ENCODE measurements around the gene CDC37. TPM values are rescaled to one million over a fixed set of nuclear protein-coding genes. Genes with fewer than 3 reads are reported as not detected.
"Not testable (repeated sequence)": the region's sequence is repeated elsewhere in the genome, so short reads cannot be mapped to it uniquely, and the experiment has no call there.

The CDC37 gene
- total RNA-seq, 1 donor from 2014 or later, result 138 TPM

DNA sequence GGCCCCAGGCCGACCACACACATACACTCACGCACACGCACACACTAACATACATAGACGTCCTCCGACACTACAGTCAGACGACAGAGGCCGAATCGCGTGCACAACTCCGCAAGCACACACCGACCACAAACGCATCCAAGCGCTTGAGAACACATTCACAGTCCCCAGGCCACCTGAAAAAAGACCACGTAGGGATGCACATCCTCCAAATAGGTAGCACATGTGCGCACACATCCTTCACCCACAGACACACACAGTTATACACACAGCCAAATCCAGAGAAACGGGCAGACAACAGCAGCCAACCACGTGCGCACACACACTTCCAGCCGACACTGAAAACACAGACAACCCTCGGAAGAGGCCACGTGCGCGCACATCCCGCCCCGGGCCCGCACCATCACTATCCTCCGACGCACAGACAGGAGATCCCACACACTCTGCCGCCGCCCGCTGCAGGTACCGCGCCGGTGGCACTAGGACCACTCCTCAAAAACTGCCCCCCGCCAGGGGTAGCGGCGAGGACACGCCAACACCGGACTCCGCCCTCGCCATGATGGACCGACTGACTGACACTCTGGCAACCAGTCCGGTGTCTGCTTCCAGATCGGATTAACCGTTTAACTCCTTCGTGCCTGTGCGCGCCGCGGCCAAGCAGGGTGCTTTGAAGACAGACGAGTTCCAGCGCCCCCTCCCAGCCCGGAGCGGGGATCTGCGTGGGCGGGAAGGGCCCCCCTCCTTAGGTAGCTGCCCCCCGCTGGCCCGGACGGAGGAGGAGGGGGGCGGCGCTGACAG lies 16.5 kb upstream of the CDC37 start:
- DNase-seq, result no peak

DNA sequence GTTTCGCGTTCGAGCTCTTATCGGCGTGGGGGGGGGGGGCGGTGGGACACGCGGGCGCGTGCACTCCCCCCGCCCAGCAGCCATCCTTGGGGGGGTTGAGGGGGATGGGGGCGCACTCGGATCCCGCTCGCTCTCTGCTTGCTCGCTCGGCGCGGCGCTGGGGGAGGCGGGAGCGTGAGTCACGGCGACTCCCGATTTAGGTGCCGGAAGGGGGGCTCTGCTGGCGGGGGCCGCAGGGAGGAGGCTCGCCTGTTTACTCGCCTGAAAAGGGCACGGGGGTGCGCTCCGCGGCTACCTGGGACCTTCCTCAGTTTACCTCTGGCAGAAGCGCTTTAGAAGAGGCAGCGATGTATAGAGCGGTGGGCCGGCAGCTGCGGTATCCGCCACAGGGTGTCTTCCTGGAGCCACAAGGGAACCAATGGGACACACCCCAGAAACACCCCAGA lies 15.9 kb upstream of the CDC37 start:
- DNase-seq, result no peak

DNA sequence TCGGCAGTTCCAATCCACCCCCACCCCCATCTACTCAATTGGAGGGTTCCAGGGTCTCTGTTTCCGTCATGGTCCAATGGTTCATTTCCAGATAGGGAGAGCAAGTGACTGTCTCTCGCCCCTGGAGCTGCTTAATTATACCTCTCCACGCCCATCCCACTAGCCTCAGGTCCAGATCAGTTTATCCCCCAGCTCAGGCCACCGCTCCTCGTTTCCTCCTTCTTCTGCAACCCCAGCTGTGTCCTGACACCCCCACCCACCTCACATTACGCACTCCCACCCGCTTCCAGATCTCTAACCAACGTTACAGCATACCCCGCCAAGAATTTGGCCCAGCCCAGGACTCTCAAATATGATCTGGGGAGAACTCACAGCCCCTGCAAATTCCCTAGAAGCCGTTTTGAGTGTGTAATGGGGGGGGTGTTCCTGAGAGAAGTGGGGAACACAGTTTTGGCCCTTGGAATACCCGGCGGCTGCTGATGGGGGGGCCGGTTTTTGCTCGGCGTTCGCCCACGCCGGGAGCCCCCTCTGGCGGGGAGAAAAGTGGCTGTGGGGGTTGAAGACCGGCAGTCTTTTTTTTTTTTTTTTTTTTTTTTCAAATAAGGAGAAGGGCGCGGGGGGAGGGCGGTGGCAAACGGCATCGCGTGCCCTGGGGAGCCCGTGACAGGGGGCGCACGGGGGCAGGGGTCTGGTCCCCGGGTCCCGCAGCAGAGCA lies 15.3 kb upstream of the CDC37 start:
- DNase-seq, result no peak

DNA sequence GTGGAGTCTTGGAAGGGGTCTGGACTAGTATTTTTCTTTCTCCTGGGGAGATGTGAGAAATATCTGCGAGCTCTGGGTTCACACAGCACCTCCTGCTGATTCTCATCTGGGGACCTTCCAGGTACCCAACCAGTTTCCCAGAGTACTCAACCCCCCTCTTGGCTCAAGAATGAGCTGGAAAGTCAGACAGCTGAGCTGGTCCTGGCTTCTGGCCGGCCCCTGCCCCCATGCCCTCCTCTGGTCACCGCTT lies 14.8 kb upstream of the CDC37 start:
- no peak for DNase-seq

DNA sequence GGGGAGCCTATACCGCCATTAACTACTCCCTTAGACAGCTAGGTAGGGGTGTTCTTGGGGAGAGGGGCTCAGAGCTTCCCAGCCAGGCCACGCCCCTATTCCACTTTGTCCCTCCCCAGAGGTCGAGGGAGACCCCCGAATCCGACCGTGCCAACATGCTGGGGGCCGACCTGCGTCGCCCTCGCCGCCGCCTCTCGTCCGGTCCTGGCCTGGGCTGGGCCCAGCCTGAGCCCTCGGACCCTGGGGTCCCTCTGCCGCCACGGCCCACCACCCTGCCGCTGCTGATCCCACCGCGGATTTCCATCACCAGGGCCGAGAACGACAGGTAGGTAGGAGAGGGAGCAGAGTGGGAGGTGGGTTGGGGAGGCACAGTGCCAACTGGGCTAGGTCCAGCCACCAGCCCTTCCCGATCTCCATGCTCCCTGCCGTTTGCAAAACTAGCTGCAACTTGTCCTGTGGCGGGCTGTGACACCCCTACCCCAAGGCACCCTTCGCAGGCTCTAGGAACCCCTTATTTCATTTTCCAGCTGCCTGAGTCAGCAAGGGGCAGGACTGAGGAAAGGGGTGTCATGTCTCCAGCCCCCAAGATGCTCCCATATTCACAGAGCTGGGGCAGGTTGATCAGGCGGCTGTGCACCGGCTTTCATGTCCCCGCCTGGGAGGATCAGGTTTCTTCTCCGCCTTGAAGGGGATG lies 14.3 kb upstream of the CDC37 start:
- DNase-seq, result no peak

DNA sequence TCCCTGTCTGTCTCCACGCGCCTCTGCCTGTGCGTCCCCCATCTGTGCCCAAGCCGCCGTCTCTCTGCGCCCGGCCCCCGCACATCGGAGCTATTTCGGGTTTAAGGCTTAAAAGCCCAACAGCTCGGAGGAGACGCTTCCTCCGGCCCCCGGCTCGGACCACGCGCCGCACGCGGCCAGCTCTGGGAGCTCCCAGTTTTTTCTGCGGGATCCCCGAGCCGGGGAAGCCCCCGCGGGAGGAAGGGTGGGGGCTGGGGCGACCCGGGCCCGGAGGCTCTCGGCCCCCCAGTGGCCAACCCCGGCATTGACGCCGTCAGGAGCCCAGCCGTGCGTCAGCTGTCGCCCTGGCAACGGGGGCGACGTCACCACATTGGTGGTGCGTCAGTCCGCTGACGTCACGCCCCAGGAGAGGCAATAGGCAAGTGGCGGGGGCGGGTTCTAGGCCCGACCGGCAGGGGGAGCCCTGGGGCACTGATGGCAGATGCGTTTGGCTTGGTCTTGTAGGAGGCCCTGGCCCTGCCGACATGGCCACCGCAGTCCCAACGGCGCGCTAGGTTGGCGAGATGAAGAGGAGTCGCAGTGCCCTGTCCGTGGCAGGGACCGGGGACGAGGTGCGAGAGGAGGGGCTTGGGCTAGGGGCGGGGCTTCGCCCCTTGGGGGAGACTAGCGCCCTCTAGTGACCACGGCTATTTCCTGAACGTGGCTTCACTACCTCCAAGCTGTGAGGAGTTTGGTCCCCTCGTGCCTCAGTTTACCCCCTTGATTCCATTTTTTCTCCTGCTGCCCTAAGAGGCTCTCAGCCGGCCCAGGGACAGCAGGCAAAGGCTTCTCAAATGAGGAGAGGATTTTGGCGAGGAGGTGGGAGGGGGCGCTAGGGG lies 13.3 kb upstream of the CDC37 start:
- peak; percentile 82 for DNase-seq

DNA sequence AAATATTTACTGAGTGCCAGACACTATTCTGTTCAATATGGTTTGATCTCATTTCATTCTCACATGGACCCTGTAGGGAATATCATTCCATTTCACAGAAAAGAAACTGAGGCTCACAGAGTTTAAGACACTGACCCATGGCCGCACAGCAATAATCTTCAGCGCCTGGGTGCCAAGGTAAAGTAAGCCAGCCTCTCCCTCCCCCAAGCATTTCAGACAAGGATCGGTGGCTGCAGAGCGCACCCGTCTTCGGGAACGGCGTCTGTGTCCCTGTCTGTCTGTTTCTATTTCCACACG lies 12.7 kb upstream of the CDC37 start:
- DNase-seq, result no peak

DNA sequence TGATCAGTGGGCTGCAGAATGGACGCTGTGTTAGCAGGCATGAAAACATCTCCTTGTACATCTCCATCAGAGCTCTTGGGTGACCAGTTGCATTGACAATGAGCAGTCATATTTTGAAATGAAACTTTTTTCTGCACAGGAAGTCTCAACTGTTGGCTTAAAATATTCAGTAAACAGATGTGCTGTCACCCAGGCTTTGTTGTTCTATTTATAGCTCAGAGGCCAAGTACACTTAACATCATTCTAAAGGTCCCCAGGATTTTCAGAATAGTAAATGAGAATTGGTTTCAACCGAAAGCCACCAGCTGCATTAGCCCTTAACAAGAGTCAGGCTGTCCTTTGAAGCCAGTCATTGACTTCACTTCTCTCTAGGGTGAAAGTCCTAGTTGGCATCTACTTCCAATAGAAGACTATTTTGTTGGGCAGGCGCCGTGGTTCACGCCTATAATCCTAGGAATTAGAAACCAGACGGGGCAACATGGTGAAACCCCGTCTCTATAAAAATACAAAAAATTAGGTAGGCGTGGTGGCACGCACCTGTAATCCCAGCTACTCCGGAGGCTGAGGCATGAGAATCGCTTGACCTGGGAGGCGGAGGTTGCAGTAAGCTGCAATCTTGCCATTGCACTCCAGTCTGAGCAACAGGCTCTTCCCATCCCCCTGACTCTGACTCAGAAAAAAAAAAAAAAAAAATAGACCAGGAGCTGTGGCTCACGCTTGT lies 9.1 kb upstream of the CDC37 start:
- no peak for DNase-seq

DNA sequence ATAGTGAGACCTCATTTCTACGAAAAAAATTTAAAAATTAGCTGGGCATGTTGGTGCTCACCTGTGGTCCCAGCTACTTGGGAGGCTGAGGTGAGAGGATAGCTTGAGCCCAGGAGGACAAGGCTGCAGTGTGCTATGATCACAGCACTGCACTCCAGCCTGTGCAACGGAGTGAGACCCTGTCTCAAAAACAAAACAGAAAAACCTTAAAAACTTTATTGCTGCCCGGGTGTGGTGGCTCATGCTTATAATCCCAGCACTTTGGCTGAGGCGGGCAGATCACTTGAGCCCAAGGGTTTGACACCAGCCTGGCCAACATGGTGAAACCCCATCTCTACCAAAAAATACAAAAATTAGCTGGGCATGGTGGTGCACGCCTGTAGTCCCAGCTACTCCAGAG lies 7.9 kb upstream of the CDC37 start:
- not testable (repeated sequence) for DNase-seq

DNA sequence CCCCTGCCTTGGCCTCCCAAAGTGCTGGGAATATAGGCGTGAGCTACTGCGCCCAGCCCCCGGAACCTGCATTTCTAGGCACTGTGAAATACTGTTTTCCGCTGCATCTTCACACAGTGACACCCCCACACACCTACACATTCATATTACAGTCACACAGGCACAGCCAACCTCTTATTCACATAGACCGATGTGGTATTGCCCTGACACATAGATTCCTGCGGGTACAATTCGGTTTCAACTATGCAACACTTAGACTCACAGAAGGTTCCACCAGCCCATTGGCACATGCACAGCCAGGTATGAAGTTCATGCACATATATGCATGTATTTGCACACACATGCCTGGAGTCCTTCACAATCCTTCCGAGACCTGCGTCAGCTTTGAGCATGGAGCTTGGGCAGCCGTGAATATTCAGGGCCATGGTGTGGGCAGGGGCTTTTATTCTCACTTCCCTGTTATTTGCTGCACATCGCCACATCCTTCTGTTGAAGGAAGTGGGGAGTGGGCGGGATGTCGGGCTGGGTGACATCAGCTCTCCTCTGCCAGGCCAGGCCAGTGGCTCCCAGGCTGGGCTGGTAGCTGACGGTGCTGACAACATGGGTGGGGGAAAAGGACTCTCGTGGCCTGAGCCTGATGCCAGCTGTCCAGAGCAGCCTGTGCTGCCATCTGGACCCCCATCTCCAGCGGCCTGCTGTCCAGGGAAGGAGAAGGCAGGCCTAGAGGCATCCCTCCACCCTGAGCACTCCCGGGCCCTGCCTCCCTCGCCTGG lies 5.4 kb upstream of the CDC37 start:
- DNase-seq, result no peak

DNA sequence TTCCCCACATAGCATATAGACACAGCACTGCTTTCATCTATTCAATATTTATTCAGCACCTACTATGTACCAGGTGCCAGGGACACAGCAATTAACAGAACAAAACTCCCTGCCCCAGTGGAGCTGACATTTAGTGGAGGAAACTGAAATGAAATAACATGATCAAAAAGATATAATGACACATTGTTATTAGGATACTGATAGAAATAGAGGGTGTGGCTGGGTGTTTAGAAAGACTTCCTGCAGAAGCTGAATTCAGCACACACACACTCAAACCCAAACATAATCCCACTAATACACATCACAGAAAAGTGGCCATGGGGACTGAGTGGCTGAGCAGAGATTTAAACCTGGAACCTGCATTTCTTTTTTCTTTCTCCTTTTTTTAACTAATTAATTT lies 3.8 kb upstream of the CDC37 start:
- DNase-seq, result no peak

DNA sequence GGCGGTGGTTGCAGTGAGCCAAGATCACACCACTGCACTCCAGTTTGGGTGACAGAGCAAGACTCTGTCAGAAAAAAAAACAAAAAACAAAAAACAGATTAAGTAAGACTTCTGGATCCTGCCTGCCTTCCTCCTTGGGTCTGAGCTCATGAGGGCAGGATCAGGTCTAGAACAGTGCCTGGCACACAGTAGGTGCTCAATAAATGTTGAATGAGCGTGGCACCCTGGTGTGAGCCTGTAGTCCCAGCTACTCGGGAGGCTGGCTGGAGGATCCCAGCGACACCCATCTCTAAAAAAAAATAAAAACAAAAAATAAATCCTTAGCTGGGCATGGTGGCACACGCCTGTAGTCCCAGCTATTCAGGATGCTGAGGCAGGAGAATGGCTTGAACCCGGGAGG lies 2.8 kb upstream of the CDC37 start:
- DNase-seq, result no peak

DNA sequence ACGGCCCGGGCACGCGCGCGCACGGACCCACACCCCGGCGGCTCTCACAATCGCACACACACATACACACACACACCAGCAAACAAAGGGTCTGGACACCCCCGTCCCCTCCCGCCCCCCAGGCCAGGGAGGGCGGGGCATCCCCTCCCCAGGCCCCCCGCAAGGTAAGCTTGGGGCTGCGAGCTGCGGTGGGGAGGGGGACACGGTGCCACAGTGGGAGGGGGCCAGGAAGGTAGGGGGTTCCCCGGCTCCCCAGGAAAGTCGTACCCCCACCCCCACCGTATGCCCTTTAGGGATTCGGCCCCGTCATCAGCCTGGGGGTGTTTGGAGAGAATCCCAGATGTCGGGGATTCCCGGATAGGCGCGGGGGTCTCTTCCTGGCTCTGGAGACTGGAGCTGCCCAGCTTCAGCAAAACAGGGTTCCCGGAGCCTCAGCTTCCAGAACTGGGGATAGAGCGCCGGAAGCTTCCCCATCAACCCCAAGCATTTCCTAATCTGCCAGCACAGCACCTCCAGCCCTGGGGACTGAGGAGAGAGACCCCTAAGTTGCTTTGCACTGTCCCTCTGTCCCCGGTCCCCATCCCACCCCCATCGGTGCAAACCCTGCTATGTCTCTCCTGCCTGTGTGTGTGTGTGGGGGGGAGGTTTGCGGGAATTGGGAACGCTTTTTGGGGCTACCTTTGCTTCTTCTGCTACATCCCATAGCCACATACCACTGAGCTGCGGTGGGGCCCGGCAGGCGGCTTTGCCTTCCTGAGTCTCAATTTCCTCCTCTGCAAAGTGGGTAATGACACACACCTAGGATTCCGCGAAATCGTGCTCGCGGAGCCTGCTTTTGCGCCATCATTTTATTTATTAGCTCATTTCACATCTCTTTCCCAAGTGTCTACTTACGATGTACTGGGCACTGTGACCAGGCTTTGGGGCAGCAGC lies 1.8 kb upstream of the CDC37 start:
- DNase-seq, result no peak

DNA sequence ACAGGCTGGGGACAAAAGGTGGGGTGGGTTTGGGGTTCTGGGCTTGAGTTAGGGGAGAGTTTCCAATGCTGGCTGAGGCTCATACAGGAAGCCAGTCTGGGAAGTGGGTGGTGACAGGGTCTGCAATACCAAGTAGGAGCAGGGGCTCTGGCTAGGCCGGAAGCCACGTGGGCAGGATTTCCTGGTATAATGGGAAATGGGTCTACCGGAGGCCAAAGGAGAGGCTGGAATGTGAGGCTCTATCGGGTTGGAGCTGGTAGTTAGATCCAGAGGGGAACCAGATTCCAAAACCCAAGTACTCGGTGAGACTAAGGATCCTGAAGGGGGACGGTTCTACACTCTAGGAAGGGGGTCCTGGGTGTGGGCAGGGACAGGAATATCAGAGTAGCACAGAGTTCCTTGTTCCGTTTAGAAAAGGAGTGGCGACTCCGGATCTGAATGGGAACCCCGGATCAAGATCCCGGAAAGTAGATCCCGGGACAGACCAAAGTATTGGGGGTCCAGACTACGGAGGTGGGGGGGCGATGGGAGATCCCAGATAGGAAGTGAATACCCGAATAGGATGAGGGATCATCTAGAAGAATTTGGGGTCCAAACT lies 802 bp downstream of the CDC37 start:
- no peak for DNase-seq

DNA sequence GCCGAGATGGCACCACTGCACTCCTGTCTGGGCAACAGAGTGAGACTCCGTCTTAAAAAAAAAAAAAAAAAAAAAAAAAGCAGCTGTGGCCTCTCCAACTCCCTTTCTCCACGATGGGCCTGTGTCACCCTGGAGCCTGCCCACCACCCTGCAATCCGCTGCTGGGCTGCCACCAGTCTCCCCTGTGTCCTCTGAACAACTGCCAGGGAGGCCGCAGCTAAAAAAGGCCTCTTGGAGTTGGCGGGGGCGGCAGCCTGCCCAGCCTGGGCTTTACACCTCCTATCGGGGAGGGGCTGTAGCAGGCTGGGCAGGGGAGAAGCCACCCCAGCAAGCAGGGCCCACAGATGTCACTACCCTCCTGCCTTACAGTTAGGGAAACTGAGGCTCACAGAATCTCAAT lies 3.5 kb downstream of the CDC37 start:
- no peak for DNase-seq

DNA sequence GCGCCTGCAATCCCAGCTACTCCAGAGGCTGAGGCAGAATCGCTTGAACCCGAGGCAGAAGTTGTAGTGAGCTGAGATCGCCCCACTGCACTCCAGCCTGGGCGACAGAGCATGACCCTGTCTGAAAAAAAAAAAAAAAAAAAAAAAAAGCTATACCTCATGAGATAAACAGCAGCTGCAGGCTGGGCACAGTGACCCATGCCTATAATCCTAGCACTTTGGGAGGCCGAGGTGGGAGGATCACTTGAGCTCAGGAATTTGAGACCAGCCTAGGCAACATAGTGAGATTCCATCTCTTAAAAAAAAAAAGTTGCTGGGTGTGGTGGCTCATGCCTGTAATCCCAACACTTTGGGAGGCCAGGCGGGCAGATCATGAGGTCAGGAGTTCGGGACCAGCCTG lies 4.0 kb downstream of the CDC37 start:
- DNase-seq, result not testable (repeated sequence)

DNA sequence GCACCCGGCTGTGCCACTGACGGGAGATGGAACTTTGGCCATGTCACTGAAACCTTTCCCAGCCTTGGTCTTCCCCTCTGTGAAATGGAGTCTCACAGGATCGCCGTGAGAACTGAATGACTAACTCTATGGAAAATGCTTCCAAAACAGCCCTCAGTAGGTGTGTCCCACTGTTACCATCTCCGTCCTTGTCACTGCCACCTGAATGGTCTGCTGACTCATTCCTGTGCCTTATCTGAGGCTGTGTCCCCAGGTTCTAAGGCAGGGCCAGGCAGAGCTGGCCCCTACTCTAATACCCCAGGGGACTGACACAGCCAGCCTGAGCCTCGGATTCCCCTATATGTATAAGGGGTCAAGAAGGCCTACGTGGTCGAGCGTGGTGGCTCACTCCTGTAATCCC lies 4.5 kb downstream of the CDC37 start:
- DNase-seq, result no peak

DNA sequence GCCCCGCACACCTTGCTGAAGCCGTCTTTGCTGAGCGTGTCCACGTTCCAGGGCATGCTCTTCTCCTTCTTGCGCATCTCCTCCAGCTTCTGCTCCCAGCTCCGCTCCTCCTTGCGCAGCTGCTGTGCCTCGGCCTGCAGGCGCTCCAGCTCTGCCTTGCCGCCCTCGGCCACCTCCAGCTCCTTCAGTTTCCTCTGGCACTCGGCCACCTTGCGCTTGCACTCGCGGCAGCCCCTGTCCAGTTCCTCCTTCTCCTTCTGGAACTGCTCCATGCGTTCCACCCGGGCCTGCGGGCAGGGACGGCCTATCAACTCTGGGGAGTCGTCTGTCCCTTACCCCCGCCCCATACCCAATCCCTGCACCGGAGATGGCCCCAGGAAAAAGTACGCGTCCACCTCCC lies 7.4 kb downstream of the CDC37 start:
- DNase-seq, result no peak

DNA sequence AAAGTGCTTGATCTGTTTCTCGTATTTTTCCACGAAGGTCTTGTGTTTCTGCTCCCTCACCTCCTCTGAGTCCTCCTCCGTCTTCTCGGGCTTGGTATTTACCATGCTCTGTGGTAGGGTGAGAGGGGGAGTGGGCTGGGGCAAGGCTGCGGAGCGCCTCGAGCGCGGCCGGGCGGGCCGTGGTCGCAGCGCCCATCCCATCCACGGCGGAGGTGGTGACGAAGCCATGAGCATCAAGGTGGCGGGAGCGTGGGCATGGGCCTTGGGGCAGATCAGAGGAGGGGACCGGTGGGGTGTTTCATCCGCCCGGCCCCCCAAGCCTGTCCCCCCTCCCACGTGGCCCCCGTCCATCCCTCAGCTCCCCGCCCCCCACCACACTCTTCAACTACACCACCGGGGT lies 7.9 kb downstream of the CDC37 start:
- no peak for DNase-seq

DNA sequence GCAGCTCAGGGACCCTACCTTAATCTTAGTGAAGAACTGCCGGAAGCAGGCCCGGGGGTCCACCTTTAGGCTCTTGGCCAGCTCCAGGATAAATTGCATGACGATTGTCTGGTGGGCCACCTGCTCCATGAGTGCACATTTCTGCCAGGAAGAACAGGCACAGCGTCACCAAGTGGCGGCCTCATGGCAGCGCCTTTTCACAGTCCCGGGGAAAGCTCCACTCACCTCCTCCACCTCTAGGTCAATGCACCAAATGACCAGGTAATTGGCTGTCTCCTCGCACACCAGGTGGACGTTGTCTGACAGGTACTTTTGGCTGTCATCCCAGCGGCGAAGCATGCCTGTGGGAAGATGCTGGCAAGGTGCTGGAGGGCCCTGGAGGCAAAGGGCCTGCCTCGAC lies 8.3 kb downstream of the CDC37 start:
- no peak for DNase-seq

Measured in tongue (tissue), 2 donors.